Measurements from ENCODE around the gene SORL1-AS1.

The SORL1-AS1 gene

DNA sequence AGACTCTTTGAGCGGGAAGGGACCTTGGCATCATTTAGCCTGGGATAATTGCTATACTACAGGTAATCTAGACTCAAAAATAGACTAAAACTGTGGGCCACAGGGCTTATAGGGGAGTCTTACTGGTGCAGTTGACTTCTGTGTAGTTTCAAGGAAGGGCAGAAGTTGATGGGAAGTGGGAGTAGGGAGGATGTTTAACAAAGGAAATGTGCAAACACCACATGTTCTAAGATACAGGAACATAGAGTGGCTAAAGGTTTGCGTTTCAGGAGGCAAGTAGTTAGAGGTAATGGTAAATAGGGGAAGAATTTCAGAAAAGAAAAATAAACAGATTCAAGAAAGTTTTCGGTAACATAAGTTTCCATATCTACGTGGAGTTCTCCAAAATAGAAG is 15.1 kb downstream of the SORL1-AS1 start:
- H3K36me3 Mint-ChIP-seq = peaks cover 0 to 13% (median 10%) of the 10 kb centered on the region in 3 donors
- ATAC-seq = no peak

DNA sequence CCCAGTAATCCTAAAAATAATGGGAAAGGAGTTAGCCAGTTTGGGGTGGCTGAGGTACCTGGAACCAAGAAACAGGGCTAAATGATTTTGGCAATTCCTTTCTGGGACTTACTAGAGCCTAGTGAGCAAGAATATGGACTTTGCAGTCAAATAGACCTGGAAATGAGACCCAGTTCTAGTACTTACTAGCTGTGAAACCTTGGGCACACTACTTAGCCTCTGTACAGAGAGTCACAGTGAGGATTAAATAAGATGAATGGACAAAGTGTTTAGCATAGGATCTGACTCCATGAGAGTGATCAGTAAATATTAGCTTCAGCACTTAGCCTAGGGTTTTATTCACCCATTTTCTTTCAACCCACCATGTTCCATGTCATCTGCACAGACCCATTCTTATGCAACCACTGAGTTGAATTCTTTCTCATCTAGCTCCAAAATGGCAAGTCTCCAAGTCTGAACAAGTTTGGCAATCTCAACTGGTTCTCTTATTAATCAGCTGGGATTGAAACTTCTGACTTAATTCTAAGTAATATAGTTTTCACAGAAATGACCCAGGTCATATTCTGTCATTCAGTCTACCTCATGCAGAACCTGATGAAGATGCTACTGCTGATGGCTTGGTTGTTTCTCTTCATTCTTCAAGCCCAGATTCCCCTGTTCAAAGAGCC is 15.6 kb downstream of the SORL1-AS1 start:
- Mint-ChIP-seq H3K36me3 (peaks cover 0 to 12% (median 7%) of the 10 kb centered on the region in 3 donors), H3K27ac (peak overlapping the region in 4 of 10 donors; percentile 15 to 52 (median 29)), H3K27me3 (no peaks in the 10 kb centered on the region), H3K4me1 (peaks cover 14 to 52% (median 47%) of the 10 kb centered on the region in 4 donors), H3K9me3 (no peaks in the 10 kb centered on the region), H3K4me3 (no peak overlapping the region)
- ATAC-seq = no peak
- DNase-seq = no peak
- POLR2A ChIA-PET = interaction anchor here (0.5 to 14.3 kb wide), 2 partner anchors 8 to 9 kb away, joined by 4 to 275 read pairs; partner anchors contain the start of genes SORL1 and SORL1-AS1

More for the DNA sequence above, 15.1 kb downstream of the SORL1-AS1 start:
- peaks cover 14 to 52% (median 47%) of the 10 kb centered on the region in 4 donors for H3K4me1 Mint-ChIP-seq
- H3K9me3 Mint-ChIP-seq = no peaks in the 10 kb centered on the region
- no peaks in the 10 kb centered on the region for H3K27me3 Mint-ChIP-seq
- no peak for DNase-seq
- H3K4me3 Mint-ChIP-seq = no peak overlapping the region
- POLR2A ChIA-PET = interaction anchor here (1.3 to 14.3 kb wide), 2 partner anchors 9 to 10 kb away, joined by 4 to 275 read pairs; partner anchors contain the start of genes SORL1 and SORL1-AS1
- peak overlapping the region in 3 of 10 donors; percentile 15 to 36 (median 16) for H3K27ac Mint-ChIP-seq

DNA sequence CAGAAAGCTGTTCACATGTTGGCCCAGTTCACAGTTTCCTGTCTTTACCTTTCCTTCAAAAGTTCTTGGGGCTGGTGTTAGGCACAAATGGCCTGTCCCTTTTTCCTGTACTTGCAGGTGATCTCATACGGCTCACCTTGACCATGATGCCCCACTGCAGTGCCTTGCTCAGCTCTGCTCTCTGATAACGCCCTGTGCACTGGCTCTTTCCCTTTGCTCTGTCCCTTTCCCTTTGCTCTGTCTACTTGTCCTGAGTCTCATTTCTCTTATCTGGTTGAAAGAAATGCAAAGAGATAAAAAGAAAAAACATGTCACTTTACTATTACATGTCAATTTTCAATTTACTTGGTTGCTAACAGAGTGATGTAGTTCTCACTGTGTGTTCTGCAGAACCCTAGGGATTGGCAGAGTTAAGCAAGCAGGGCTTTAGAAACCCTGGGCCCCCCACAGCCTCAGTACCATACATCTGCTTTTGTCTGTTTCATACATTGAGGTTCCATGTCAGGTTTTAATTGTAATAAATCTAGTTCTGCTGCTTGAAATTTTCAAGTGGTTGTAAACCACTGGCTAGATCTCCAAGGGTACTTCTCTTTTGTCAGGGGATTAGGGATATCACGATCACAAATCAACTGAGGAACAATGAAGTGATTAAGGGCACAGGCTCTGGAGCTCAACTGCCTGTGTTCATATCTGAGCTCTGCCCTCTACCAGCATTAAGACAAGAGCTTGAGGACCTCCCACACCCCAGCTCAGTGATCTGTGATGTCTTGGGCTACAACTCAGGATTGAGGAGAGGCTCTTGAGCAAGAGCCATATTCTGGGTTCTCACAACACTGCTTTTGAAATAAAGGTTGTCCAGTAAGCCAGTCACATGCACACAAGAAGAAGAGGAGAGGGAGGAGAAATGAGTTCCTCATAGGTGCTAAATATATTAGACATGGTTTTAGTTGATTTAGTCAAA is 16.9 kb downstream of the SORL1-AS1 start:
- Mint-ChIP-seq H3K9me3 (no peaks in the 10 kb centered on the region), H3K4me1 (peaks cover 14 to 57% (median 46%) of the 10 kb centered on the region in 4 donors), H3K27ac (peak overlapping the region; percentile 5 to 73 (median 40)), H3K4me3 (no peak overlapping the region), H3K36me3 (peaks cover 0 to 5% (median 5%) of the 10 kb centered on the region in 3 donors), H3K27me3 (no peaks in the 10 kb centered on the region)
- DNase-seq (no peak), ATAC-seq (no peak)
- POLR2A ChIA-PET = interaction anchor here (0.6 to 14.3 kb wide), 4 partner anchors 11 to 625 kb away, joined by 3 to 275 read pairs (median 3); partner anchors contain the start of genes SORL1 and SORL1-AS1

DNA sequence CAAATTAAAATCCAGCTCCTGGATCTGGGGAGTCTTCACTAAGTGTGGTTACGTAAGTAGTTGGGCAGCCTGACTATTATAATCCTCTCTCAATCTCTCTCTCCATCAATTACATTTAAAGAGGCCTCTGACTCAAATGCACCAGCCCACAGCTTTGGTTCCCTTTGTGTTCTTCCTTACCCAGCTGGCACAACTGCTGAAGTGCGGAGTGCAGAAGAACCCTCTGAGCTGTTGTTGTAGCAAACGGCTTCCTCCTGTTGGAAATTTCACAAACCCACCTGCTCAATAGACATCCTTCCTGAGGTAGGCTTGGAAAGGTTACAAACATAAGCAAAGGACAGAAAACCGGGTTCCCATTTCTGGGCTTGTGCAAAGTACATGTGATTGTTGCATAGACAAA is 17.6 kb downstream of the SORL1-AS1 start:
- POLR2A ChIA-PET = interaction anchor here (0.6 to 14.3 kb wide), 4 partner anchors 11 to 625 kb away, joined by 3 to 275 read pairs (median 3); partner anchors contain the start of genes SORL1 and SORL1-AS1
- ATAC-seq (no peak), DNase-seq (no peak)
- Mint-ChIP-seq H3K4me1 (peaks cover 13 to 50% (median 46%) of the 10 kb centered on the region in 4 donors), H3K27ac (peak overlapping the region in 9 of 10 donors; percentile 5 to 83 (median 44)), H3K36me3 (peaks cover 0 to 5% (median 5%) of the 10 kb centered on the region in 3 donors), H3K9me3 (no peaks in the 10 kb centered on the region), H3K4me3 (no peak overlapping the region), H3K27me3 (no peaks in the 10 kb centered on the region)

DNA sequence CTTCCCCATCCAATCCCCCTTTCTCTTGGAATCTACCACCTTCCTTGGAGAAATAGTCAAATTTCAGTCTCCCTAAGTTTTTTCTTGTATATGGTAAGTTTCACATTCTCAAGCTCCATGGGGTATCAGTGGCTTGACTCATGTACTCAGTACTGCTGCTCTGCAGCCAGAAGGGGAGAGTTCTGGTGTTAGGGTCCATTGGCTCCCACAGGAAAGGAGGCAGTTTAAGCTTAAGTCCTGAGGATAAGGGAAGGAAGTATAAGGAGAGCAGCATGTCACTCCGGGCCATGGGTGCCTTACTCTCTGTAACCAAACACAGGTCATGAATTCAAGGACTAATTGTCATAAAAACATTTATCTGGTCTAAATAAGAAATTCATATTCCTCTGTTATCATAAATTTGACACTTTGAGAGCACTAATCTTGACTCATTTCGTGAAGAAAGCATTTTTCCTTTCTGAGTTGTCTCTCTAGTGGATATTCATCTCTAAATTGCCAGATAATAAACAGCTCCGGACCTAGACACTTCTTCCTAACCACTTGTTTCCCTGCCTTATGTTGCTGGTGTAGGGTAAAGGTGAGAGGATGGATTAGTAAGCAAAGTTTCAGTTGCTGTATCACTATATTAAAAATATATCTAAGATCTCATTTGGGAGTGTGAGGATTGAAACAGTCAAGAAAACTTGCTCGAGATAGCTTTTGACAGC is 20.8 kb downstream of the SORL1-AS1 start:
- ATAC-seq (no peak), DNase-seq (no peak)
- Mint-ChIP-seq H3K27me3 (no peaks in the 10 kb centered on the region), H3K4me1 (peaks cover 12 to 59% (median 32%) of the 10 kb centered on the region in 4 donors), H3K27ac (peak overlapping the region in 8 of 10 donors; percentile 15 to 69 (median 54)), H3K36me3 (peaks cover 0 to 3% (median 0%) of the 10 kb centered on the region in 3 donors), H3K4me3 (no peak overlapping the region), H3K9me3 (no peaks in the 10 kb centered on the region)
- POLR2A ChIA-PET = interaction anchor here (0.9 to 14.3 kb wide), 3 partner anchors 9 to 14 kb away, joined by 3 to 275 read pairs (median 3); partner anchors contain the start of genes SORL1 and SORL1-AS1

DNA sequence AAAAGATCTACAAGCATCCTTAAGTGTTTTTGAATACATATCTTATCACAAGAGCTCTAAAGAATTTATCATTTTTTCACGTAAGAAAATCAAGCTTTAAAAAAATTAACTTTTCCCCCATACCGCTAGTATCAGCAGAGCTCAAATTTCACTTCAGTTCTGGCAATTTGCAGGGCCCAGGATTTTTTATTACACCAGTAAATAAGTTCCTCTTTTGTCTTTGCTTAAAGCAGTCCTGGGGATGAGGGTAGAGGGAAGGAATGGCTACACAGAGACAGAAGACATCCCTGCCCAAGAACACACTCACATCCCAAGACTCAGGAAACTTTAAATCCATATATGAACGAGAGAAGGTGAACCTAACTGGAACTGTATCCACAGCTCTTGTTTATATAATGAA is 23.2 kb downstream of the SORL1-AS1 start:
- Mint-ChIP-seq H3K4me1 (peaks cover 15 to 53% (median 27%) of the 10 kb centered on the region in 4 donors), H3K9me3 (peaks cover 0 to 3% (median 0%) of the 10 kb centered on the region in 9 donors), H3K27ac (peak overlapping the region in 2 of 10 donors; percentile 24 to 47), H3K4me3 (no peak overlapping the region), H3K36me3 (peaks cover 0 to 5% (median 3%) of the 10 kb centered on the region in 3 donors), H3K27me3 (no peaks in the 10 kb centered on the region)
- no peak for DNase-seq
- POLR2A ChIA-PET = interaction anchor here (0.7 to 14.3 kb wide), 4 partner anchors 7 to 62 kb away, joined by 3 to 275 read pairs (median 4); partner anchors contain the start of genes SORL1 and SORL1-AS1
- no peak for ATAC-seq

DNA sequence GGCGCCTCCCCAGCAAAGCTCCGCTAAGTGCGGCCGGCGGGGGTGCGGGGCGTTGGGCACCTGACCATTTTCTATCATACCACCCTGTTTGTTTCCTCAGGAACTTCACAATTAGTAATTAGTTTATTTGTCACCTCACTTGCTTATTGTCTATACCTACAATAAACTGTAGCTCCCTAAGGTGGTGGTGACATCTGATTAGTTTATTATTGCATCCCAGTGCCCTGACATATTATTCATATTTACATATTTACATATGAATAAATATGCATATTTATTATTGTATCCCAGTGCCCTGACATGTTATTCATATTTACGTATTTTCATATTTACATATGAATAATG is 25.4 kb downstream of the SORL1-AS1 start:
- peaks cover 0 to 3% (median 0%) of the 10 kb centered on the region in 9 donors for H3K9me3 Mint-ChIP-seq
- no peaks in the 10 kb centered on the region for H3K27me3 Mint-ChIP-seq
- H3K27ac Mint-ChIP-seq = peak overlapping the region in 1 of 10 donors; percentile 79
- POLR2A ChIA-PET = interaction anchor here (0.6 to 14.3 kb wide), 15 partner anchors 10 to 1235 kb away, joined by 3 to 275 read pairs (median 4); partner anchors contain the start of genes SC5D, SORL1 and SORL1-AS1
- peaks cover 0 to 5% (median 3%) of the 10 kb centered on the region in 3 donors for H3K36me3 Mint-ChIP-seq
- peaks cover 27 to 73% (median 48%) of the 10 kb centered on the region in 4 donors for H3K4me1 Mint-ChIP-seq
- H3K4me3 Mint-ChIP-seq = peak overlapping the region in 8 of 10 donors; percentile 40 to 77 (median 66)
- DNase-seq (no peak), ATAC-seq (no peak)

DNA sequence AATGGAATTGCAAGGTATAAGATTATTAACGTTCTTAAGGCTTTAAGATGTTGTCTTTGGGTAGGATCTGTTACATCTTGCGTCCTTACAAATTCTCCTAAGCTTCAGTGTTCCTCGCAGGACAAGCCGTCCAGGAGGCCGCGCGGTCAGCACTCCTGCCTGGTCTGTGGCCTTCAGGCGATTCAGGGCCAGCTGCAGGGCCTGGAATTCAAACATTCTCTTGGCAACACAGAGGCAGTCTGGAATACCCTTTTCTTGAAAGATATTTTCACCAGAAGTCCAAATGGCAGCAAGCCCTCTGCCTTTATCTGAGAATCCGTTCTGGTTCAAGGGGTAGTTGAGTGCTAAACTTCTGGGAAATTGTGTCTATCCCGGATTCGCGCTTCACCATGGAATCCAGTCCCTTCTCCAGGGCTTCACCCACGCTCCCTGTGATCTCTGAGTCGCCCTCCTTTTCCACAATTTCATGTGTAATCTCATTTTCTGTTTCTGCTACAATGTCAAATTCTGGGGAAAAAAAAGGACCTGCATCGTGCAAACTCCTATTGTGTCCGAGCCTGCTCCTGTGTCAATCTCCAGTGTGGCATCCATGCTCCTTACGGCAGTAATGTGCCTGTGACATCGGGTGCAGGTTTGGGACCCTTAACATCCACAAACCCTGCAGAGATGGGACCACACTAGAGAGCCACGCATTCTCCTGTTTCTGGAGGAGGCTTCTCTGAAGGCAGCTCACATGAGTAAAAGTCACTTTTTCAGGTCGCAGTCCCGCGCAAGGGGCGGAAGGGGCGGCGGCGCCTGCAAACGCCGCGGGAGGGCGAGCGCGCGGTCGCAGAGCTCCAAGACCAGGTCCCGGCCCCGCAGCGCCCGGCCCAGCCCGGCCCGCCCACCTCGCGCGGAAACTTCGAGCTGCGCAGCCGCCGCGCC is 26.0 kb downstream of the SORL1-AS1 start:
- Mint-ChIP-seq H3K4me1 (peaks cover 29 to 79% (median 52%) of the 10 kb centered on the region in 4 donors), H3K36me3 (peaks cover 0 to 5% (median 3%) of the 10 kb centered on the region in 3 donors), H3K9me3 (peaks cover 0 to 3% (median 0%) of the 10 kb centered on the region in 9 donors), H3K27ac (peak overlapping the region; percentile 36 to 92 (median 70)), H3K4me3 (peak overlapping the region; percentile 66 to 83 (median 81)), H3K27me3 (no peaks in the 10 kb centered on the region)
- DNase-seq (peak in 8 of 10 donors; percentile 34 to 68 (median 46)), ATAC-seq (peak; percentile 68 to 92)
- POLR2A ChIA-PET = interaction anchor here (0.6 to 14.3 kb wide), 16 partner anchors 9 to 1235 kb away, joined by 3 to 275 read pairs (median 4); partner anchors contain the start of genes SC5D, SORL1 and SORL1-AS1

DNA sequence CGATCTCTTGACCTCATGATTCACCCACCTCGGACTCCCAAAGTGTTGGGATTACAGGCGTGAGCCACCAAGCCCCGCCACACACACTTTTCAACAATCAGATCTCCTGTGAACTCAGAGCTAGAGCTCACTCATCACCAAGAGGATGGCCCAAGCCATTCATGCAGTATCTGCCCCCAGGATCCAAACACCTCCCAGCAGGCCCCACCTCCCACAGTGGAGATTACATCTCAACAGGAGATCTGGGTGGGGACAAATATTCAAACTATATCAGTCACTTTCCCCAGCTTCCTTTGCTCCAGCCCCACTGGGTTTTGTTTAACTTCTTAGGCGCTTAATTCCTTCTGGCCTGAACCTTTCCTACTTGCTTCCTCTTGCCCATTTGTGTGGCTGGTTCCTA is 26.9 kb downstream of the SORL1-AS1 start:
- POLR2A ChIA-PET = interaction anchor here (0.5 to 14.3 kb wide), 3 partner anchors 21 to 154 kb away, joined by 3 to 275 read pairs (median 4); partner anchors contain the start of genes SORL1 and SORL1-AS1
- Mint-ChIP-seq H3K9me3 (peaks cover 0 to 3% (median 0%) of the 10 kb centered on the region in 9 donors), H3K4me1 (peaks cover 35 to 84% (median 58%) of the 10 kb centered on the region in 4 donors), H3K36me3 (peaks cover 0 to 5% (median 3%) of the 10 kb centered on the region in 3 donors), H3K27me3 (no peaks in the 10 kb centered on the region), H3K27ac (peak overlapping the region in 6 of 10 donors; percentile 1 to 74 (median 32)), H3K4me3 (peak overlapping the region in 2 of 10 donors; percentile 5 to 83)
- DNase-seq = no peak
- ATAC-seq = no peak

DNA sequence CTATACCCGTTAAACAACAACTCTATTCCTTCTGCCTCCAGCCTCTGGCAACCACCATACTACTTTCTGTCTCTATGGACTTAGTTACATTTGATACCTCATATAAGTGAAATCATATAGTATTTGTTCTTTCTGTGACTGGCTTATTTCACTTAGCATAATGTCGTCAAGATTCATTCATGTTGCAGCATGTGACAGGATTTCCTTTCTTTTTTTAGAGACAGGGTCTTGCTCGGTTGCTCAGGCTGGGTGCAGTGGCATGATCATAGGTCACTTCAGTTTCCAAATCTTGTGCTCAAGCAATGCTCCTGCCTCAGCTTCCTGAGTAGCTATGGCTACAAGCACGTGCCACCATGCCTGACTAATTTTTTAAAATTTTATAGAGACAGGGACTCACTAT is 30.1 kb downstream of the SORL1-AS1 start:
- peak overlapping the region in 8 of 10 donors; percentile 1 to 74 (median 12) for H3K27ac Mint-ChIP-seq
- DNase-seq = peak in 5 of 10 donors; percentile 12 to 48 (median 28)
- POLR2A ChIA-PET = interaction anchor here (0.6 to 1.0 kb wide), 3 partner anchors 9 to 44 kb away, joined by 3 to 4 read pairs (median 3); no protein-coding TSS in a partner anchor
- H3K4me3 Mint-ChIP-seq = peak overlapping the region in 7 of 10 donors; percentile 26 to 61 (median 39)
- peaks cover 0 to 5% (median 3%) of the 10 kb centered on the region in 3 donors for H3K36me3 Mint-ChIP-seq
- no peaks in the 10 kb centered on the region for H3K27me3 Mint-ChIP-seq
- peak; percentile 16 to 37 for ATAC-seq
- peaks cover 44 to 90% (median 82%) of the 10 kb centered on the region in 4 donors for H3K4me1 Mint-ChIP-seq
- H3K9me3 Mint-ChIP-seq = peaks cover 0 to 3% (median 0%) of the 10 kb centered on the region in 9 donors
